ENCODE results near the gene PDE3A.

PDE3A gene

GRCh38 chr12:20653871-20654270, 285.5 kb downstream of the PDE3A start:
- H3K4me1 ChIP-seq (ENCODE audit: insufficient read depth, poor library complexity, severe bottlenecking), result no peaks in the 10 kb centered on the region
- no peaks in the 10 kb centered on the region for H3K9me3 ChIP-seq (ENCODE audit: severe bottlenecking)
- no peak overlapping the region for H3K4me3 ChIP-seq (ENCODE audit: severe bottlenecking)
- H3K27me3 ChIP-seq (ENCODE audit: insufficient read depth, poor library complexity, severe bottlenecking), result no peaks in the 10 kb centered on the region
- H3K27ac ChIP-seq (ENCODE audit: poor library complexity, severe bottlenecking), result no peak overlapping the region
- TF ChIP-seq CTCF (IDR thresholded peaks at IDR 0.05; ENCODE audit: poor library complexity, severe bottlenecking), result no peak
- H3K36me3 ChIP-seq (ENCODE audit: low read depth), result no peaks in the 10 kb centered on the region
- ATAC-seq (ENCODE audit: low read depth) (no peak), DNase-seq (ENCODE audit: low spot score) (no peak)

GRCh38 chr12:20656600-20656999, 288.3 kb downstream of the PDE3A start:
- H3K4me3 ChIP-seq (ENCODE audit: severe bottlenecking), result no peak overlapping the region
- no peaks in the 10 kb centered on the region for H3K9me3 ChIP-seq (ENCODE audit: severe bottlenecking)
- H3K27me3 ChIP-seq (ENCODE audit: insufficient read depth, poor library complexity, severe bottlenecking), result no peaks in the 10 kb centered on the region
- no peaks in the 10 kb centered on the region for H3K36me3 ChIP-seq (ENCODE audit: low read depth)
- DNase-seq (ENCODE audit: low spot score) (no peak), ATAC-seq (ENCODE audit: low read depth) (no peak)
- no peak overlapping the region for H3K27ac ChIP-seq (ENCODE audit: poor library complexity, severe bottlenecking)
- no peaks in the 10 kb centered on the region for H3K4me1 ChIP-seq (ENCODE audit: insufficient read depth, poor library complexity, severe bottlenecking)
- TF ChIP-seq CTCF (IDR thresholded peaks at IDR 0.05; ENCODE audit: poor library complexity, severe bottlenecking), result no peak

GRCh38 chr12:20657496-20657895, 289.2 kb downstream of the PDE3A start:
- Histone ChIP-seq H3K36me3 (ENCODE audit: low read depth) (no peaks in the 10 kb centered on the region), H3K27me3 (ENCODE audit: insufficient read depth, poor library complexity, severe bottlenecking) (no peaks in the 10 kb centered on the region), H3K4me1 (ENCODE audit: insufficient read depth, poor library complexity, severe bottlenecking) (no peaks in the 10 kb centered on the region), H3K27ac (ENCODE audit: poor library complexity, severe bottlenecking) (no peak overlapping the region), H3K4me3 (ENCODE audit: severe bottlenecking) (no peak overlapping the region), H3K9me3 (ENCODE audit: severe bottlenecking) (no peaks in the 10 kb centered on the region)
- ATAC-seq (ENCODE audit: low read depth) (no peak), DNase-seq (ENCODE audit: low spot score) (no peak)
- no peak for TF ChIP-seq CTCF (IDR thresholded peaks at IDR 0.05; ENCODE audit: poor library complexity, severe bottlenecking)

- Histone ChIP-seq H3K9me3 (ENCODE audit: severe bottlenecking) (no peaks in the 10 kb centered on the region), H3K27me3 (ENCODE audit: insufficient read depth, poor library complexity, severe bottlenecking) (no peaks in the 10 kb centered on the region), H3K27ac (ENCODE audit: poor library complexity, severe bottlenecking) (no peak overlapping the region), H3K36me3 (ENCODE audit: low read depth) (no peaks in the 10 kb centered on the region), H3K4me3 (ENCODE audit: severe bottlenecking) (no peak overlapping the region), H3K4me1 (ENCODE audit: insufficient read depth, poor library complexity, severe bottlenecking) (no peaks in the 10 kb centered on the region)
- TF ChIP-seq CTCF (IDR thresholded peaks at IDR 0.05; ENCODE audit: poor library complexity, severe bottlenecking), result no peak
- ATAC-seq (ENCODE audit: low read depth) (no peak), DNase-seq (ENCODE audit: low spot score) (no peak)
Observed at GRCh38 chr12:20681334-20681733, 313.0 kb downstream of the PDE3A start.

- no peaks in the 10 kb centered on the region for H3K9me3 ChIP-seq (ENCODE audit: severe bottlenecking)
- no peaks in the 10 kb centered on the region for H3K4me1 ChIP-seq (ENCODE audit: insufficient read depth, poor library complexity, severe bottlenecking)
- H3K4me3 ChIP-seq (ENCODE audit: severe bottlenecking), result no peak within 1 kb of the TSS
- no peaks in the 10 kb centered on the region for H3K36me3 ChIP-seq (ENCODE audit: low read depth)
- no peak for TF ChIP-seq CTCF (IDR thresholded peaks at IDR 0.05; ENCODE audit: poor library complexity, severe bottlenecking)
- no peak for DNase-seq (ENCODE audit: low spot score)
- no peaks in the 10 kb centered on the region for H3K27me3 ChIP-seq (ENCODE audit: insufficient read depth, poor library complexity, severe bottlenecking)
- H3K27ac ChIP-seq (ENCODE audit: poor library complexity, severe bottlenecking), result no peak within 1 kb of the TSS
- ATAC-seq (ENCODE audit: low read depth), result no peak
Observed at GRCh38 chr12:20695232-20695631, 326.9 kb downstream of the PDE3A start, which contains the start of gene SLCO1C1. TSS of gene SLCO1C1 (plus strand) at chr12:20695332. CDS start at chr12:20699577, 4,245 bp downstream.
